Measurements from ENCODE around the gene PAPOLA.

DNA sequence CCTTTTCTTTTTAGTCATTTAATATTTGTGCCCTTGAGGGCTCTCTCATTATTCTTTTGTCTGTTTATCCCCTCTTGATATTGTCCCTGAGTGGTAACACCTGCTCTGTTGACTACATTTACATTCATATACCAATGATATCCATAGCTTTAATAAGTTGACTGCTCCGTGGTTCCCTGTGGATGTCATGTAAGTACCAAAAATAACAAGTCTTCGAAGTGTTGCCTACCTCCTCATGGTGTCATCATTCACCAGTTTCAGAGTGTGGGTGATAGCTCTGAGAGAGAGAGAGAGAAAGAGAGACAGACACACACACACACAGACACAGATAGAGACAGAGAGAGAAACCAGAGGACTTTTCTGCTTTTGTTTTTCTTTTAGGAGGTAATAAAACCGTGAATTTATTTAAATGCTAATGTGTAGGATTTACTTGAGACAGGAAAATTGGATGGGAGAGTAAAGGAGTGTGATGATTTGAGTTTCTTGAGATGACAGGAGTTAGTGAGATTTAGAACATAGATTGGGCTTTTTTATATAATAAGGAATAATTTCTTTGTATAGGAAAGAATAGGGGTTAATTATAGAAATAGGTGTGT, 52.2 kb downstream of the PAPOLA start:
- TF ChIP-seq, protein P1, sequence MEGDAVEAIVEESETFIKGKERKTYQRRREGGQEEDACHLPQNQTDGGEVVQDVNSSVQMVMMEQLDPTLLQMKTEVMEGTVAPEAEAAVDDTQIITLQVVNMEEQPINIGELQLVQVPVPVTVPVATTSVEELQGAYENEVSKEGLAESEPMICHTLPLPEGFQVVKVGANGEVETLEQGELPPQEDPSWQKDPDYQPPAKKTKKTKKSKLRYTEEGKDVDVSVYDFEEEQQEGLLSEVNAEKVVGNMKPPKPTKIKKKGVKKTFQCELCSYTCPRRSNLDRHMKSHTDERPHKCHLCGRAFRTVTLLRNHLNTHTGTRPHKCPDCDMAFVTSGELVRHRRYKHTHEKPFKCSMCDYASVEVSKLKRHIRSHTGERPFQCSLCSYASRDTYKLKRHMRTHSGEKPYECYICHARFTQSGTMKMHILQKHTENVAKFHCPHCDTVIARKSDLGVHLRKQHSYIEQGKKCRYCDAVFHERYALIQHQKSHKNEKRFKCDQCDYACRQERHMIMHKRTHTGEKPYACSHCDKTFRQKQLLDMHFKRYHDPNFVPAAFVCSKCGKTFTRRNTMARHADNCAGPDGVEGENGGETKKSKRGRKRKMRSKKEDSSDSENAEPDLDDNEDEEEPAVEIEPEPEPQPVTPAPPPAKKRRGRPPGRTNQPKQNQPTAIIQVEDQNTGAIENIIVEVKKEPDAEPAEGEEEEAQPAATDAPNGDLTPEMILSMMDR (conservative IDR thresholded peaks at IDR 0.05 in 1 of 2, IDR thresholded peaks at IDR 0.05 in 1 of 2; ENCODE audit: extremely low read depth in 1 of 2, insufficient read depth in 1 of 2, low read depth in 1 of 2, low read length in 2 of 2), result no peak
- TF ChIP-seq EZH2 (IDR thresholded peaks at IDR 0.05; ENCODE audit: borderline replicate concordance, low read length), result no peak

Measured in mammary epithelial cell (primary cell).